ENCODE results near the gene CRACR2A.

CRACR2A gene

DNA sequence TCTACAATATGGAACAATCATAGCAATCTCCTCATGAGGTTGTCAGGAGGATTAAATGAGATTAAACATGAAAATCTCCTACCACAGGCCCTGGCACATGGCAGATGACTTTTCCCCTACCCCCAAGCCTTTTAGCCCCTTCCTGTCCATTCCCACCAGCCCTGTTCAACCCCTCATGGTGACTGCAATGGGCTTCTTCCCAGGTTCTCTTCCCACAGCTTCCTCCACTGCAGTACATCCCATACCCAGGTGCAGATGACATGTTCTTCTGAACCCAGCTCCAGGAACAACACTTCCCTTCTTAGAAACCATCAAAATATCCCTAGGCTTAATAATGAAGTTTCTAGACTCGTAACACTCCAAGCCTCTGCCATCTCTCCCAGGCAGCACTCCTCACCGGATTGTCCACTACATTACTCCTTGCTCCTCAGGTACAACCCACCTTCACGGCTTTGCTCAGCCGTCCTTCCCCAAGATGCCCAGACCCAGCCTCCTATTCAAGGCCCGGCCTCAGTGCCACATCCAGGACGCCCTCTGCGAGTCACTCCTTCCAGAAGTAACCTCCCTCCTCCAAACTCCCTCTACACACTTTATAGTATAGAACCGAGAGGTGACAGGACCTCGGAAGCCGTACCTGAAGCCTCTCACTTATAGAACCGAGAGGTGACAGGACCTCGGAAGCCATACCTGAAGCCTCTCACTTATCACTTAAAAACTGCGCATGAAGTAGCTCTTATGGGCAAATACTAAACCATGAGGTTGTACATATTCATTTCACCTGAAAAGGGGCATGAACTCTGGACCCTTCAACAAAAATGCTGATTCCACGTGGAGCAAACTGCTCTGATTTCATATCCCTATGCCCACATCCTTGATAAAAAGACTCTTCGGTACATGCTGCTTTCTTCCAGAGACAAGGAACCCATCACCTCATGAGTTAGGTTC is 1.5 kb downstream of the CRACR2A start:
- DNase-seq: no peak

- DNase-seq: no peak
Measured at GRCh38 chr12:3750616-3751015, 2.3 kb downstream of the CRACR2A start.

DNA sequence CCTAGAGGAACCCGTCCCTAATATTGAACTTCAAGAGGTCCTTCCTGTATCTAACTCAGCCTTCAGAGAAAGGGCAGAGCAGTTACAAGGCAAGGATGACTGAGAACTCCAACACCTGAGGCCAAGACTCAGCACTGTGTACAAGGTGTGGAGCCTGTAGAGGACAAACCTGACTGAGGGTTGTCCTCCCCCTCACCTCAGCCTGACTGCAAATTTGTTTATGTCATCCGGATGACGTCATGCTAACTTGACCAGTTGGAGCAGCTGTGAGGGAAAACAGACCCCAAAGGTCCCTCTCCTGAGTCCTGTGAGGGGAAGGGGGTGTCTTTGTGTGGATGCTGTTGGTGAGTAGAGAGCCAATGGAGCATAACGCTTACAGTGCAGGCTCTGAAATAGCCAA is 4.3 kb downstream of the CRACR2A start:
- no peak for DNase-seq

- no peak for DNase-seq
Measured at GRCh38 chr12:3747976-3748619, 4.8 kb downstream of the CRACR2A start.

DNA sequence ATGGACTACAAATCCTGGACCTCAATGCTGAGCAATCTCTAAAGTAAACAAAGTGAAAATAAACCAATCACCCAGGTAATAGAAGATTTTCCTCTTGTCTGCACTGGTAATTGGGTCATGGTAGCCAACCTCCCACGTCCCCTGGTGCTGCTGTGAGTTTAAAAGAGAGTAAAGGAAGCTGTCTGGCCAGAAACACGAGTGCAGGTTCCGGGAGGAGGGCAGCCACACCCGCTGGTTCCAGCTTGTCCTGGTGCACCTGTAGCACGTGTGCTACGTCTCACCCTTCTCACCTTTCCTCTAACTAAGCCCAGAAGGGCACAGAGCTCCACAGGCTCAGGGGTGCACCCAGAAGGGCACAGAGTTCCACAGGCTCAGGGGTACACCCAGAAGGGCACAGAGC is 5.4 kb downstream of the CRACR2A start:
- peak; percentile 9 for DNase-seq

- no peak for DNase-seq
Measured at GRCh38 chr12:3746758-3747157, 6.2 kb downstream of the CRACR2A start.

- no peak for DNase-seq
Measured at GRCh38 chr12:3745152-3745551, 7.8 kb downstream of the CRACR2A start.

- DNase-seq: no peak
Measured at GRCh38 chr12:3744229-3744901, 8.5 kb downstream of the CRACR2A start.

- no peak for DNase-seq
Measured at GRCh38 chr12:3743803-3744202, 9.1 kb downstream of the CRACR2A start.

DNA sequence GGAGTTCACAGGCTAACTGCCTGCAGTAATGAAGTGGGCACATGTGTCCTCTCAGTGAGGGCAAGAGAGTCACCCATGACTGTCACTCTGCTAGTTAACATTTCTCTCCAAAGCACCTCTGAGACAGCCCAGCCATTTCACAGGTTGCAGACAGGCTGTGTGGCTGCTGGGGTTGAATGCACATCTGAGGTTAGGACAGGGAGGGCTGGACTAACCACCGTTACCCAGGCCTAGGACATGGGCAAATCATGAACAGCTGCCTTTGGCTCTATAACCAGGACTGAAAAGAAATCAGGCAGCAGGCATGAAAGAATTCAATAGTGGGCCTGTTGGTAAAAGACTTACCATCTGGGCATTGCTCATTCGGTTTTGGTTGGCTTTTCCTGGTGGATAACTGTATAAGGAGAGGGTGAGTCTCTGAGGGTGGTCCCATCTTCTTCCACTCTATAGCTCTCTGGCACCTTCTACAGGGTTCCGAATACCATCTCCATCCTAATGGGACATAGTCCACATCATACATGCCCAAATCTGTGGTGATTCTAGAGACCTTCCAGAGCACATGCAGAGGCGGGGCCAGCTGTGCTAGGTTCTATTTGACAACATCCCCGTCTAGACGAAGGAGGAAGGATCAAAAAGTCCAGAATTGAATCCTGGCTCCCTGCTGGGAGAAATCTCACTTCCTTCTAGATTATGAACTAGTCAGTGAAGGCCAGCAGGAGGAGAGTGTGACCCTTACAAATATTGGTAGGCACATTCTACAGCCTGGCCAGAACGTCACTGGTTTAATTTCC is 10.8 kb downstream of the CRACR2A start:
- no peak for DNase-seq

GRCh38 chr12:3740480-3741231 is 12.3 kb downstream of the CRACR2A start:
- DNase-seq: no peak

DNA sequence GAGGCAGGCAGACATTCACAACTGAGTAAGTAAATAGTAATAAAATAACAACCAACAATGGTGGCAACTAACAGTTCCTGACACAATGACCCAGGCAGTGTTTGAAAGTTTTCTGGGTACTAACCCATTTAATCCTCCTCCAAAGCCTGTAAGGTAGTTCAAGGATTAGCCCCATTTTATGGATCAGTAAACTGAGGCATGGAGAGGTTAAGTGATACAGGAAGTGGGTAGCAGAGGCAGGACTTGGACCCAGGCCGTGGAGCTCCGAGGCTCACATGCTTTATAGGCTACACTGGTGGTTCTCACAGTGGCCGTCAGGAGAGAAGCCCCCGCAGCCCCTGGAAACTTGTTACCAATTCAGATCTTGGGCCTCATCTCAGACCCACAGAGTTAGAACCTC is 17.5 kb downstream of the CRACR2A start:
- DNase-seq: no peak

GRCh38 chr12:3732901-3733300 is 20.0 kb downstream of the CRACR2A start:
- no peak for DNase-seq

DNA sequence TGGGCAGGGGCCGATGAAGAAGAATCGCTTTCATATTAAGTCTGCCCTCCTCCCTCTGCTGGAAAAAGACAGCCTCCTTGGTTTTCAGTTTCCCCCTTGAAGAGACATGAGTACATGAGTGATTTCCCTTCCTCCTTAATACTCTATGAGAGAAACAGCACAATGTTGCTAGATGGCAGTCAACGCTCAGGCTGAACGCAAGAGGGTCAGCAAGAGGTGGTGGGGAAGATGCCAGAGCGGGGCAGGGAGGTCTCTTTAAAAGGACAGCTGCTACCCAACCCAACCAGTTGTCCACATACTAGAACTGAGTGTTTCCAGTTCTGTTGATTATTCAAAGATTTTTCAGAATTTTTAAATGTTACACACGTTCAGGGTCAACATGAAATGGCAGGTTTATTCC is 22.8 kb downstream of the CRACR2A start:
- no peak for DNase-seq

- DNase-seq: no peak
Measured at GRCh38 chr12:3728686-3729085, 24.2 kb downstream of the CRACR2A start.

DNA sequence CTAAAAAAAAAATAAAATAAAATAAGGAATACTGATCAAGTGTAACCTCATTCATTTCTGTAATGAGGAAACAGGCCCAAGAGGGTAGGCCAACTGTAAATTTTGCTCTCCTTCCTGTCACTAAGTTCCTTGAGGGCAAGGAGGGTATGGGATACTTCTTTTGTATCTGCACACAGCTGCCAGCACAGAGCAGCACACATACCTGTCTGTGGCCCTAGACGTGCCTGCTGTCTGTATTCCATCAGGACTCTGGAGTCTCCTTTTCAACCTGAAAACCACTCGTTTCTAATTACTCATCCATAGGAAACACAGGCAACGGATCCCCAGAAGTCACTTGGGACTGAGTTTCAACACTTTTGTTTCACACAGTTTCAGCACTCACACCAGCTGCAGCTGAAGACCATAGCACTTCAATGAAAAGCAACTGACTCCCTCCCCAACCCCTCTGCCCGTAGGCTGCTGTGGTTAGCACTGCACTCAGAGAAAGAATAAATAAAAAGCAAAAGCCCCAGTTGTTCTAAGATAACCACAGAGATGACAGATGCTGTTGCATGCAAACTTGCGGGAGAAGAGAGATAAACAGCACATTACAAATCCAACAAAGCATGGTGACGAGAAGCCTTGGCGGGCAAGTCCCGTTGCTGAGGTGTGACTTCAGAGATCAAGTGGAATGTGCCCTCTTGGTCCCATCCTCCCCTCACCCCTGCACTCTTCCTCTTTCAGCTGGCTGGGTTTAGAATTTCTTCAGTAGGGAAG is 24.9 kb downstream of the CRACR2A start:
- DNase-seq: peak; percentile 27

DNA sequence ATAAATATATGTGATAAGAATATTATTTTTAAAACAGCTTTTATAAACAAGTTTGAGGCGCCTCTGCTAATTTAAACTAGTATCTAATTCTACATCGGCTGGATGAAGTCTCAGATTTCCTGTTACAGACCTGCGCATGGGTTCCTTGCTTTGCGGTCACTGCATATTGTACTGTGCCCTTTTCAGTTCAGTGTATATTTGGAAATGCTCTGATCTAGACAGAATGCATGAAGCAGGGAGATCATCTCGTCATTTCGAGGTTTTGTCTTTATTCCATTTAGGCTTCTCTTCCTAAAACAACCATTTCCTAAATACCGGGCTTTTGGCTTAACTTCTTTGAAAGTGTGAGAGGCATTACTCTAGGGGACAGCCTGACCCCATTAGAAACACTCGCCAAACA is 25.6 kb downstream of the CRACR2A start:
- DNase-seq: no peak

GRCh38 chr12:3726456-3726855 is 26.5 kb downstream of the CRACR2A start:
- no peak for DNase-seq

DNA sequence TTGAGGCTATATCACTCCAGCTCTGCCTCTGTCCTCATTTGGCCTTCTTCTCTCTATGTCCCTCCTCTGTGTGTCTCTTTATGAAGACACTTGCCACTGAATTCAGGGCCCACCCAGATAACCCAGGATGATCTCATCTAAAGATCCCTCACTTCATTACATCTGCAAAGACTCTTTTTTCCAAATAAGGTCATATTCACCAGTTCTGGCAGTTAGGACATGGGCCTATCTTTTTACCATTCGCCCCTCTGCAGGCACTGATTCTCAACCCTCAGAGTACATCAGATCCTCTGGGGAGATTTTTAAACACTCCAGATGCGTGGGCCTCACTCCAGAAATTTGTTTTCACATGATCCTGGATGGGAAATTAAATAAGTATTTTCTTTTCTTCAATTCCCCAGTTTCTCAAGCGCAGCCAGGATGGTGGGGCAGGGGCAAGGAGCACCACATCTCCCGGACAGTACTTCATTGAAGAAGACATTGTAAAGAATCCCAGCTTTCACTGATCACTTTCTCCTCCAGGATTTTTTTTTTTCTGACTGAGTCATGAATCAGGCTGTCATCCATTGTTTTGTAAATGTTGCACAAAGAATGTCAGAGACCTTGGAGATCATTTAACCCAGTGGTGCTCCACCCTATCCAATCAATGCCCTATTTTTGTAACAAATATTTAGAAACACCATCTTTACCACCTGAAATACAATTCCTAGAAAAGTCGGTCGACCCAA is 27.4 kb downstream of the CRACR2A start:
- no peak for DNase-seq

DNA sequence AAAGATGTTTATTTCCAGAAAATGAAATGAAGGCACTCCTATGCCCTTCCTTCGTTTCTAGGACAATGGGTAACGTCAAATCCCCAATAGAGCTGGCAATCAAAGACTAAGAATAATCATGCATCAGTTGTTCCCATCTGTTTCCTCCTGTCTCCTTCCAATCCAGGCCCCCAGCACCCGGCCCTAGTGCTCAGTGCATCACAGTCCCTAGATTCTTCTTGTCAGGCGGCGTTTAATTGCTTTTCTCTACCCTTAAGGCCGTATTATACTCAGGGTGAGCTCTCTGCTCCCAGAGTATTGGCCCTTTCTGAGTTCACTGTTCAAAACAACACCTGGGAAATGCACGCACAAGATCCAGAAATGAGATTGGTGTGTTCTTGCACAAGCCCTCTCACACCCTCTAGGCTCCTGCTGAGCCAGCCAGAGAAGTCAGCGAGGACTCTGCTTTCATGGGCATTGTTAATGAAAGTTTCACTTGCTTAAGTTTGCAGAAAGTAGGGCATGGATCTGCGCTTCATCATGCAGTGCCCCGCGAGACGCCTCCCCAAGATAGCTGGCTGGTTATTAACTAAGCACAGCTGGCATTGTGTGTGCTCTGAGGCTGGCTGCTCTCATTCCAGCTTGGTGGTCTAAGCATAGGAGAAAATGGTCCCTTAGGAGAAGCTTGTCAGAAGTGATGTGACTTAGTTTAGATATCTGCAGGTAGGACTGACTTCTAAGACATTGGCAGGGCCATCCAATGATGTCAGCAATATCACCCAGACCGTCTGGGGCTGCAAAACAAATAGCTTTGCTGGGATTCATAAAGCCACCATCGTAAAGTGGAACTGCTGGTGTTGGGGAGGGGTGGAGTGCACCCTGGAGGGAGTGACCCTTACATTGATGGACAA is 28.7 kb downstream of the CRACR2A start:
- no peak for DNase-seq

All from stimulated activated naive CD4-positive, alpha-beta T cell treated with Interleukin-2 at 50 U/mL for 16 hours (primary cell).